ENCODE measurements around the gene APOO. TPM values are rescaled to one million over a fixed set of nuclear protein-coding genes. Genes with fewer than 3 reads are reported as not detected.
"Not testable (repeated sequence)": the region's sequence is repeated elsewhere in the genome, so short reads cannot be mapped to it uniquely, and the experiment has no call there.

The APOO gene
- total RNA-seq, 1 donor from 2014 or later: 76.4 TPM

GRCh38 chrX:23908219-23909004 lies 674 bp upstream of the APOO start:
- no peak for DNase-seq (ENCODE audit: low spot score)
- intact Hi-C loops (cut with DNase I): loop anchor here (5.0 kb wide), 1 partner anchor 119 kb away; the partner anchor contains the start of gene KLHL15

- DNase-seq (ENCODE audit: low spot score): no peak
- intact Hi-C loops (cut with DNase I): loop anchor here (2.0 to 5.0 kb wide), 3 partner anchors 120 to 164 kb away; partner anchors contain the start of genes ACOT9, EIF2S3 and KLHL15
These were observed 634 bp downstream of the APOO start for GRCh38 chrX:23907111-23907497.

- no peak for DNase-seq (ENCODE audit: low spot score)
- intact Hi-C loops (cut with DNase I): no loop called here
These were observed 3.6 kb downstream of the APOO start for GRCh38 chrX:23904096-23904495.

- DNase-seq (ENCODE audit: low spot score): no peak
- intact Hi-C loops (cut with DNase I): loop anchor here (2.0 kb wide), 1 partner anchor 208 kb away; no protein-coding TSS in a partner anchor
These were observed 5.3 kb downstream of the APOO start for GRCh38 chrX:23902419-23902818.

- intact Hi-C loops (cut with DNase I): loop anchor here (1.0 to 2.0 kb wide), 2 partner anchors 119 to 207 kb away; partner anchors contain the start of gene SAT1
- DNase-seq (ENCODE audit: low spot score): no peak
These were observed 5.9 kb downstream of the APOO start for GRCh38 chrX:23901805-23902204.

- intact Hi-C loops (cut with DNase I): loop anchor here (1.0 kb wide), 1 partner anchor 118 kb away; the partner anchor contains the start of gene SAT1
- no peak for DNase-seq (ENCODE audit: low spot score)
These were observed 6.7 kb downstream of the APOO start for GRCh38 chrX:23901060-23901459.

- intact Hi-C loops (cut with DNase I): no loop called here
- DNase-seq (ENCODE audit: low spot score): no peak
These were observed 7.4 kb downstream of the APOO start for GRCh38 chrX:23900220-23900797.

- DNase-seq (ENCODE audit: low spot score): no peak
- intact Hi-C loops (cut with DNase I): no loop called here
These were observed 9.3 kb downstream of the APOO start for GRCh38 chrX:23898412-23898959.

- DNase-seq (ENCODE audit: low spot score): no peak
- intact Hi-C loops (cut with DNase I): no loop called here
These were observed 10.8 kb downstream of the APOO start for GRCh38 chrX:23896981-23897380.

- intact Hi-C loops (cut with DNase I); DNase-seq (ENCODE audit: low spot score): not testable (repeated sequence)
These were observed 11.2 kb downstream of the APOO start for GRCh38 chrX:23896539-23896938.

- DNase-seq (ENCODE audit: low spot score); intact Hi-C loops (cut with DNase I): not testable (repeated sequence)
These were observed 12.7 kb downstream of the APOO start for GRCh38 chrX:23894993-23895392.

- DNase-seq (ENCODE audit: low spot score): no peak
- intact Hi-C loops (cut with DNase I): no loop called here
These were observed 16.8 kb downstream of the APOO start for GRCh38 chrX:23890933-23891332.

- intact Hi-C loops (cut with DNase I): loop anchor here (5.0 kb wide), 1 partner anchor 197 kb away; no protein-coding TSS in a partner anchor
These were observed 18.7 kb downstream of the APOO start for GRCh38 chrX:23888887-23889501.

GRCh38 chrX:23887918-23888317 lies 19.8 kb downstream of the APOO start:
- intact Hi-C loops (cut with DNase I): loop anchor here (5.0 kb wide), 1 partner anchor 196 kb away; no protein-coding TSS in a partner anchor
- no peak for DNase-seq (ENCODE audit: low spot score)

More at GRCh38 chrX:23888887-23889501, 18.7 kb downstream of the APOO start:
- DNase-seq (ENCODE audit: low spot score): no peak

GRCh38 chrX:23887451-23887850 lies 20.3 kb downstream of the APOO start:
- intact Hi-C loops (cut with DNase I): loop anchor here (5.0 kb wide), 1 partner anchor 195 kb away; no protein-coding TSS in a partner anchor
- no peak for DNase-seq (ENCODE audit: low spot score)

GRCh38 chrX:23885803-23886202 lies 21.9 kb downstream of the APOO start:
- DNase-seq (ENCODE audit: low spot score): no peak
- intact Hi-C loops (cut with DNase I): loop anchor here (5.0 kb wide), 1 partner anchor 194 kb away; no protein-coding TSS in a partner anchor

- no peak for DNase-seq (ENCODE audit: low spot score)
- intact Hi-C loops (cut with DNase I): loop anchor here (5.0 kb wide), 1 partner anchor 192 kb away; no protein-coding TSS in a partner anchor
These were observed 23.2 kb downstream of the APOO start for GRCh38 chrX:23884427-23885024.

GRCh38 chrX:23883737-23884354 lies 23.9 kb downstream of the APOO start:
- DNase-seq (ENCODE audit: low spot score): no peak
- intact Hi-C loops (cut with DNase I): no loop called here

All from cardiac septum (tissue), 1 donor.